Activated CD4-positive, alpha-beta T cell treated with anti-CD3 and anti-CD28 coated beads, Interleukin-2, Interleukin-4, amounts not matched to agents 100 ng/mL and 50 ng/mL, durations not matched to agents 16 hours and 8 hours (primary cell): ENCODE measurements around the gene PLA2G4D.

Experiments used
- DNase-seq: peaks from one replicate; pipeline ENCODE4 v3.0.0-alpha.2; 2020; ENCODE audit warnings: low spot score

The PLA2G4D gene

GRCh38 chr15:42090370-42090769 lies 4.0 kb downstream of the PLA2G4D start:
- DNase-seq: no peak

- DNase-seq: no peak
Observed at GRCh38 chr15:42089942-42090341, 4.4 kb downstream of the PLA2G4D start.

- DNase-seq: no peak
Observed at GRCh38 chr15:42088801-42089640, 5.3 kb downstream of the PLA2G4D start.

GRCh38 chr15:42087926-42088800 lies 6.2 kb downstream of the PLA2G4D start:
- no peak for DNase-seq

GRCh38 chr15:42087460-42087859 lies 6.9 kb downstream of the PLA2G4D start:
- no peak for DNase-seq

- DNase-seq: no peak
Observed at GRCh38 chr15:42085721-42086120, 8.6 kb downstream of the PLA2G4D start.

GRCh38 chr15:42085236-42085605 lies 9.1 kb downstream of the PLA2G4D start:
- no peak for DNase-seq

- DNase-seq: peak; percentile 47
Observed at GRCh38 chr15:42084465-42085235, 9.7 kb downstream of the PLA2G4D start.

- DNase-seq: no peak
Observed at GRCh38 chr15:42083916-42084315, 10.4 kb downstream of the PLA2G4D start.

GRCh38 chr15:42083605-42083908 lies 10.8 kb downstream of the PLA2G4D start:
- DNase-seq: no peak

GRCh38 chr15:42082823-42083604 lies 11.3 kb downstream of the PLA2G4D start:
- no peak for DNase-seq

GRCh38 chr15:42082141-42082540 lies 12.2 kb downstream of the PLA2G4D start:
- no peak for DNase-seq

GRCh38 chr15:42080919-42081830 lies 13.2 kb downstream of the PLA2G4D start:
- no peak for DNase-seq

- DNase-seq: no peak
Observed at GRCh38 chr15:42080186-42080918, 14.0 kb downstream of the PLA2G4D start.

GRCh38 chr15:42079401-42079908 lies 14.9 kb downstream of the PLA2G4D start:
- DNase-seq: no peak

GRCh38 chr15:42078903-42079302 lies 15.5 kb downstream of the PLA2G4D start:
- DNase-seq: no peak

- no peak for DNase-seq
Observed at GRCh38 chr15:42077689-42078088, 16.7 kb downstream of the PLA2G4D start.

GRCh38 chr15:42073418-42073817 lies 20.9 kb downstream of the PLA2G4D start:
- DNase-seq: no peak

- no peak for DNase-seq
Observed at GRCh38 chr15:42072141-42072685, 22.1 kb downstream of the PLA2G4D start.
